Esophagus squamous epithelium (tissue), 5 donors: Measurements from ENCODE around the gene PLPPR2. TPM values are rescaled to one million over a fixed set of nuclear protein-coding genes. Genes with fewer than 3 reads are reported as not detected.

Experiments used
- DNase-seq: peaks from one replicate; lab custom pipeline; 2025; lab: John Stamatoyannopoulos, UW
- H3K27ac ChIP-seq, 4 donors: fragments of 200-600 bp; sonication (generic); one replicate each; pipeline ENCODE4 v1.5.1; 2016 to 2019; ENCODE audit warnings: mild to moderate bottlenecking in 1 of 4
- H3K27me3 ChIP-seq, 4 donors: fragments of 200-600 bp; sonication (generic); 1 replicate in 3 of 4; 2 replicates in 1 of 4; pipeline versions ENCODE4 v1.5.1 to v1.6.0; 2017 to 2021; ENCODE audit warnings: antibody characterized with exemption in 1 of 4
- H3K36me3 ChIP-seq, 3 donors: fragments of 200-600 bp; sonication (generic); one replicate each; pipeline ENCODE4 v1.5.1; 2016 to 2019
- H3K4me1 ChIP-seq, 3 donors: fragments of 200-600 bp; sonication (generic); one replicate each; pipeline ENCODE4 v1.5.1; 2017 to 2019
- H3K4me3 ChIP-seq, 4 donors: fragments of 200-600 bp; sonication (generic); 1 replicate in 3 of 4; 2 replicates in 1 of 4; pipeline ENCODE4 v1.5.1; 2016 to 2019; ENCODE audit warnings: mild to moderate bottlenecking in 2 of 4, moderate library complexity in 1 of 4
- H3K9me3 ChIP-seq, 3 donors: fragments of 200-600 bp; sonication (generic); one replicate each; pipeline ENCODE4 v1.5.1; 2016 to 2019
- CTCF ChIP-seq, 6 experiments: fragments of 450-650 bp in 4 of 6; fragments of 200-600 bp in 2 of 6; sonication (generic) in 2 of 6; IDR thresholded peaks; one replicate each; pipeline ENCODE4 v1.5.1; 2016 to 2019; ENCODE audit warnings: antibody characterized with exemption in 6 of 6, mild to moderate bottlenecking in 4 of 6, moderate library complexity in 4 of 6
- POLR2A ChIP-seq, 4 donors: fragments of 450-650 bp; IDR thresholded peaks; one replicate each; pipeline ENCODE4 v1.6.1; 2017; ENCODE audit warnings: antibody characterized with exemption in 4 of 4, mild to moderate bottlenecking in 4 of 4, moderate library complexity in 3 of 4
- WGBS, 2 donors: methylation state at CpG; one replicate each; pipeline ENCODE4 v1.1.5; 2018; 5-methylcytosine and 5-hydroxymethylcytosine counted together
- intact Hi-C: fragments of 100-400 bp; cut with DNase I; formaldehyde crosslinking; loops from one replicate; pipeline ENCODE4 v1.15.0; 2022
- total RNA-seq, 4 donors: library from RNA; depleted of rRNA; stranded (reverse); fragments of >200 nt; gene quantifications; one replicate each; pipeline ENCODE4 v1.1.0, GENCODE V29; 2016
- donor health status: DM: yes; HTN: yes; CAD: no.

The PLPPR2 gene
- total RNA-seq, 4 donors from 2014 or later = 5.1 to 14.2 (median 9.7) TPM

GRCh38 chr19:11361771-11362731 is 6.8 kb downstream of the PLPPR2 start:
- no peak overlapping the region for H3K4me3 ChIP-seq
- DNase-seq = no peak
- intact Hi-C loops = no loop called here
- H3K27me3 ChIP-seq = no peaks in the 10 kb centered on the region
- peaks cover 0 to 56% (median 0%) of the 10 kb centered on the region in 3 donors for H3K36me3 ChIP-seq
- peaks cover 0 to 25% (median 0%) of the 10 kb centered on the region in 3 donors for H3K4me1 ChIP-seq
- no peak overlapping the region for H3K27ac ChIP-seq
- H3K9me3 ChIP-seq = no peaks in the 10 kb centered on the region
- 84 to 86% methylated on average over 13 to 34 of the region's 35 CpGs for WGBS, 2 donors
- TF ChIP-seq POLR2A (IDR thresholded peaks at IDR 0.05) (no peak), CTCF (IDR thresholded peaks at IDR 0.05) (no peak)

GRCh38 chr19:11363881-11364280 is 8.6 kb downstream of the PLPPR2 start:
- H3K4me1 ChIP-seq = peaks cover 0 to 25% (median 0%) of the 10 kb centered on the region in 3 donors
- no peak overlapping the region for H3K27ac ChIP-seq
- H3K36me3 ChIP-seq = peaks cover 0 to 70% (median 0%) of the 10 kb centered on the region in 3 donors
- H3K27me3 ChIP-seq = no peaks in the 10 kb centered on the region
- H3K9me3 ChIP-seq = no peaks in the 10 kb centered on the region
- intact Hi-C loops = no loop called here
- DNase-seq = no peak
- no peak overlapping the region for H3K4me3 ChIP-seq
- WGBS, 2 donors = 71 to 90% methylated on average over 3 of the region's 10 CpGs
- TF ChIP-seq POLR2A (IDR thresholded peaks at IDR 0.05) (no peak), CTCF (IDR thresholded peaks at IDR 0.05) (no peak)

GRCh38 chr19:11364296-11364904 is 9.2 kb downstream of the PLPPR2 start:
- no peaks in the 10 kb centered on the region for H3K27me3 ChIP-seq
- no peaks in the 10 kb centered on the region for H3K9me3 ChIP-seq
- no peak overlapping the region for H3K4me3 ChIP-seq
- no peak for TF ChIP-seq POLR2A (IDR thresholded peaks at IDR 0.05)
- no peak for TF ChIP-seq CTCF (IDR thresholded peaks at IDR 0.05)
- WGBS, 2 donors = 87 to 91% methylated on average over 4 to 8 of the region's 28 CpGs
- no peak for DNase-seq
- H3K36me3 ChIP-seq = peaks cover 0 to 68% (median 0%) of the 10 kb centered on the region in 3 donors
- H3K27ac ChIP-seq = no peak overlapping the region
- peaks cover 0 to 21% (median 0%) of the 10 kb centered on the region in 3 donors for H3K4me1 ChIP-seq
- intact Hi-C loops = no loop called here

GRCh38 chr19:11364935-11365334 is 9.7 kb downstream of the PLPPR2 start:
- H3K27ac ChIP-seq = no peak overlapping the region
- no peaks in the 10 kb centered on the region for H3K27me3 ChIP-seq
- 62 to 68% methylated on average over 4 to 5 of the region's 5 CpGs for WGBS, 2 donors
- H3K4me3 ChIP-seq = no peak overlapping the region
- no peak for TF ChIP-seq POLR2A (IDR thresholded peaks at IDR 0.05)
- TF ChIP-seq CTCF (IDR thresholded peaks at IDR 0.05) = no peak
- peaks cover 0 to 15% (median 0%) of the 10 kb centered on the region in 3 donors for H3K4me1 ChIP-seq
- intact Hi-C loops = no loop called here
- no peak for DNase-seq
- H3K36me3 ChIP-seq = peaks cover 0 to 69% (median 0%) of the 10 kb centered on the region in 3 donors
- H3K9me3 ChIP-seq = no peaks in the 10 kb centered on the region
